ENCODE measurements around the gene PARD3B.

The PARD3B gene

GRCh38 chr2:205051417-205051816 lies 506.1 kb downstream of the PARD3B start:
- Histone ChIP-seq H3K27ac (ENCODE audit: low read depth, low read length) (no peak overlapping the region), H3K4me3 (ENCODE audit: low read length) (no peak overlapping the region), H3K79me2 (ENCODE audit: control insufficient read depth, low read length) (no peaks in the 10 kb centered on the region), H3K9me3 (ENCODE audit: control insufficient read depth, insufficient read depth, low read length) (no peaks in the 10 kb centered on the region), H3K36me3 (ENCODE audit: control insufficient read depth, low read length) (no peaks in the 10 kb centered on the region), H3K4me1 (ENCODE audit: control insufficient read depth, low read length) (no peaks in the 10 kb centered on the region), H3K9me2 (replicated peaks; ENCODE audit: control insufficient read depth, low read length) (no peaks in the 10 kb centered on the region), H3K27me3 (ENCODE audit: control insufficient read depth, low read length) (no peaks in the 10 kb centered on the region), H4K20me1 (ENCODE audit: control insufficient read depth, insufficient read depth, low read depth, low read length) (no peaks in the 10 kb centered on the region), H3K4me2 (ENCODE audit: low read length) (no peak overlapping the region), H3F3A (ENCODE audit: control insufficient read depth, insufficient read depth) (no peaks in the 10 kb centered on the region)
- TF ChIP-seq EZH2phosphoT487 (IDR thresholded peaks at IDR 0.05; ENCODE audit: borderline replicate concordance, low read length): no peak
- TF ChIP-seq CTCF (IDR thresholded peaks at IDR 0.05; ENCODE audit: low read depth, low read length, poor library complexity, severe bottlenecking): no peak

- TF ChIP-seq EZH2phosphoT487 (IDR thresholded peaks at IDR 0.05; ENCODE audit: borderline replicate concordance, low read length): no peak
- TF ChIP-seq CTCF (IDR thresholded peaks at IDR 0.05; ENCODE audit: low read depth, low read length, poor library complexity, severe bottlenecking): no peak
- Histone ChIP-seq H3K79me2 (ENCODE audit: control insufficient read depth, low read length) (no peaks in the 10 kb centered on the region), H4K20me1 (ENCODE audit: control insufficient read depth, insufficient read depth, low read depth, low read length) (no peaks in the 10 kb centered on the region), H3K36me3 (ENCODE audit: control insufficient read depth, low read length) (no peaks in the 10 kb centered on the region), H3F3A (ENCODE audit: control insufficient read depth, insufficient read depth) (no peaks in the 10 kb centered on the region), H3K4me3 (ENCODE audit: low read length) (no peak overlapping the region), H3K4me1 (ENCODE audit: control insufficient read depth, low read length) (no peaks in the 10 kb centered on the region), H3K4me2 (ENCODE audit: low read length) (no peak overlapping the region), H3K9me3 (ENCODE audit: control insufficient read depth, insufficient read depth, low read length) (no peaks in the 10 kb centered on the region), H3K27ac (ENCODE audit: low read depth, low read length) (no peak overlapping the region), H3K9me2 (replicated peaks; ENCODE audit: control insufficient read depth, low read length) (no peaks in the 10 kb centered on the region), H3K27me3 (ENCODE audit: control insufficient read depth, low read length) (no peaks in the 10 kb centered on the region)
These were observed 507.5 kb downstream of the PARD3B start for GRCh38 chr2:205052781-205053180.

- no peaks in the 10 kb centered on the region for H3K79me2 ChIP-seq (ENCODE audit: control insufficient read depth, low read length)
- H3K27me3 ChIP-seq (ENCODE audit: control insufficient read depth, low read length): no peaks in the 10 kb centered on the region
- TF ChIP-seq EZH2phosphoT487 (IDR thresholded peaks at IDR 0.05; ENCODE audit: borderline replicate concordance, low read length) (no peak), CTCF (IDR thresholded peaks at IDR 0.05; ENCODE audit: low read depth, low read length, poor library complexity, severe bottlenecking) (no peak)
- H4K20me1 ChIP-seq (ENCODE audit: control insufficient read depth, insufficient read depth, low read depth, low read length): no peaks in the 10 kb centered on the region
- no peaks in the 10 kb centered on the region for H3K9me3 ChIP-seq (ENCODE audit: control insufficient read depth, insufficient read depth, low read length)
- no peaks in the 10 kb centered on the region for H3K4me1 ChIP-seq (ENCODE audit: control insufficient read depth, low read length)
- H3F3A ChIP-seq (ENCODE audit: control insufficient read depth, insufficient read depth): no peaks in the 10 kb centered on the region
- no peak overlapping the region for H3K4me2 ChIP-seq (ENCODE audit: low read length)
- H3K4me3 ChIP-seq (ENCODE audit: low read length): no peak overlapping the region
- H3K36me3 ChIP-seq (ENCODE audit: control insufficient read depth, low read length): no peaks in the 10 kb centered on the region
- H3K27ac ChIP-seq (ENCODE audit: low read depth, low read length): no peak overlapping the region
- no peaks in the 10 kb centered on the region for H3K9me2 ChIP-seq (replicated peaks; ENCODE audit: control insufficient read depth, low read length)
These were observed 508.6 kb downstream of the PARD3B start for GRCh38 chr2:205053827-205054410.
